AG04450 (cell line): ENCODE measurements around the gene AGTRAP. TPM values are rescaled to one million over a fixed set of nuclear protein-coding genes. Genes with fewer than 3 reads are reported as not detected.

Experiments used
- CTCF ChIA-PET: fragments of 300-600, 350-600 bp; formaldehyde crosslinking; extraction: SDS; loops from one replicate; lab custom pipeline; 2022; ENCODE audit warnings: antibody characterized with exemption, inconsistent platforms; lab: Charles Lee
- POLR2A ChIA-PET: fragments of 350-600 bp; formaldehyde crosslinking; extraction: SDS; loops from one replicate; lab custom pipeline; 2021; ENCODE audit warnings: antibody characterized with exemption, inconsistent platforms; lab: Yijun Ruan, JAX
- DNase-seq: peaks from one replicate; pipeline ENCODE4 v3.0.0-alpha.2; 2011; ENCODE audit warnings: low read depth, low spot score
- H3K27ac ChIP-seq: one replicate; pipeline ENCODE4 v1.5.1; 2012; ENCODE audit warnings: low read depth, low read length, control low read depth
- H3K27me3 ChIP-seq: one replicate; pipeline ENCODE4 v1.6.0; 2012; ENCODE audit warnings: low read length; ENCODE audit not compliant: control insufficient read depth, insufficient read depth
- H3K4me3 ChIP-seq: 2 replicates; pipeline ENCODE4 v1.5.1; 2011; ENCODE audit warnings: mild to moderate bottlenecking, low read depth, low read length, control low read depth
- H3K9me3 ChIP-seq: 2 replicates; pipeline ENCODE4 v1.5.1; 2012; ENCODE audit warnings: low read length; ENCODE audit not compliant: control insufficient read depth, insufficient read depth
- CTCF ChIP-seq: IDR thresholded peaks from 2 replicates; pipeline ENCODE4 v1.5.1; 2011; ENCODE audit warnings: low read depth, low read length, control low read depth, inconsistent platforms
- polyA plus RNA-seq: library from polyadenylated mRNA; depleted of rRNA; stranded (reverse); fragments of >200 nt; gene quantifications from 2 replicates; pipeline ENCODE4 v1.2.3, GENCODE V29; 2011

The AGTRAP gene
- polyA plus RNA-seq, 1 experiment: 26.8 TPM

- no peak for TF ChIP-seq CTCF
- no peak overlapping the region for H3K4me3 ChIP-seq
- peaks cover 4% of the 10 kb centered on the region; the same call in 1 of the 2 replicates for H3K9me3 ChIP-seq
- ChIA-PET POLR2A (no interaction called here), CTCF (interaction anchor here (1.0 kb wide), 1 partner anchor 68 kb away, joined by 3 read pairs; no protein-coding TSS in a partner anchor)
- DNase-seq: no peak
- H3K27me3 ChIP-seq: peaks cover 2% of the 10 kb centered on the region
- H3K27ac ChIP-seq: no peak overlapping the region
These were observed 43.1 kb downstream of the AGTRAP start for GRCh38 chr1:11778844-11779623.

- ChIA-PET CTCF (interaction anchor here (1.0 kb wide), 1 partner anchor 69 kb away, joined by 3 read pairs; no protein-coding TSS in a partner anchor), POLR2A (no interaction called here)
- Histone ChIP-seq H3K4me3 (no peak overlapping the region), H3K27me3 (peaks cover 2% of the 10 kb centered on the region), H3K9me3 (peaks cover 4% of the 10 kb centered on the region; the same call in 1 of the 2 replicates), H3K27ac (no peak overlapping the region)
- no peak for TF ChIP-seq CTCF
- DNase-seq: no peak
These were observed 43.9 kb downstream of the AGTRAP start for GRCh38 chr1:11779715-11780379.

GRCh38 chr1:11780380-11781147 is 44.6 kb downstream of the AGTRAP start:
- CTCF ChIA-PET: interaction anchor here (0.6 kb wide), 1 partner anchor 31 kb away, joined by 3 read pairs; no protein-coding TSS in a partner anchor
- POLR2A ChIA-PET: no interaction called here
- no peak for DNase-seq
- H3K4me3 ChIP-seq: no peak overlapping the region
- TF ChIP-seq CTCF: no peak
- H3K27ac ChIP-seq: no peak overlapping the region
- peaks cover 2% of the 10 kb centered on the region for H3K27me3 ChIP-seq
- peaks cover 4% of the 10 kb centered on the region; the same call in 1 of the 2 replicates for H3K9me3 ChIP-seq

GRCh38 chr1:11781297-11781696 is 45.4 kb downstream of the AGTRAP start:
- no peak overlapping the region for H3K4me3 ChIP-seq
- CTCF ChIA-PET: no interaction called here
- no peaks in the 10 kb centered on the region for H3K27me3 ChIP-seq
- peaks cover 4% of the 10 kb centered on the region; the same call in 1 of the 2 replicates for H3K9me3 ChIP-seq
- POLR2A ChIA-PET: no interaction called here
- DNase-seq: no peak
- no peak overlapping the region for H3K27ac ChIP-seq
- no peak for TF ChIP-seq CTCF
